HCT116 (cell line): ENCODE results near the gene MYCBP2. TPM values are rescaled to one million over a fixed set of nuclear protein-coding genes. Genes with fewer than 3 reads are reported as not detected.

Experiments used
- ATAC-seq: fragments of 200-7000 bp; cut with Tn5 transposase; 2 replicates; pipeline ENCODE4 v1.9.1; 2020; ENCODE audit warnings: mild to moderate bottlenecking, moderate library complexity
- BruUV-seq: library from RNA; stranded (reverse); fragments of 400-500 nt; replicated peaks from 2 replicates; lab custom pipeline; 2021; lab: Mats Ljungman, UMichigan
- CTCF ChIA-PET: fragments of 300-600 bp; sonication (Branson Sonifier 250); formaldehyde crosslinking; loops from one replicate; lab custom pipeline; 2021; ENCODE audit warnings: antibody characterized with exemption; lab: Charles Lee
- POLR2A ChIA-PET: fragments of 300-600, 350-600 bp; sonication (Branson Sonifier 250); formaldehyde crosslinking; loops from one replicate; lab custom pipeline; 2021; ENCODE audit warnings: antibody characterized with exemption; lab: Charles Lee
- RAD21 ChIA-PET, 2 experiments: fragments of 300-600 bp; sonication (Branson Sonifier 250); formaldehyde crosslinking; loops; one replicate each; lab custom pipeline; 2023; ENCODE audit warnings: low total read pairs in 2 of 2; ENCODE audit not compliant: uncharacterized antibody in 2 of 2, unreplicated experiment in 2 of 2, low non-redundant PET in 1 of 2; lab: Charles Lee
- DNase-seq: peaks from one replicate; pipeline ENCODE4 v3.0.0-alpha.2; 2010; ENCODE audit warnings: low read depth, low spot score
- H2AFZ ChIP-seq: fragments of 200-600 bp; shearing (Covaris generic), sonication (generic); 2 replicates; pipeline ENCODE4 v1.6.1; 2017; ENCODE audit warnings: low read depth, mixed run types, mixed read lengths, antibody characterized with exemption, low read length; ENCODE audit not compliant: poor library complexity, severe bottlenecking
- H3K27ac ChIP-seq: 2 replicates; pipeline ENCODE4 v1.5.1; 2012; ENCODE audit warnings: low read depth, low read length
- H3K27me3 ChIP-seq: fragments of 200-600 bp; sonication (generic); 2 replicates; pipeline ENCODE4 v1.6.1; 2016; ENCODE audit warnings: mixed run types, low read length, mixed read lengths; ENCODE audit not compliant: insufficient read depth
- H3K36me3 ChIP-seq, 2 experiments: fragments of 200-500 bp in 1 of 2; fragments of 200-600 bp in 1 of 2; sonication (Bioruptor generic) in 1 of 2; sonication (generic) in 1 of 2; 2 replicates each; pipeline versions ENCODE4 v1.5.1 to v1.6.1; 2014 to 2016; ENCODE audit warnings: low read length in 2 of 2, inconsistent platforms in 1 of 2, mixed read lengths in 1 of 2, mixed run types in 1 of 2; ENCODE audit not compliant: insufficient read depth in 2 of 2, control insufficient read depth in 1 of 2
- H3K4me1 ChIP-seq, 2 experiments: fragments of 200-600 bp in 1 of 2; sonication (generic) in 1 of 2; 2 replicates each; pipeline versions ENCODE4 v1.5.1 to v1.6.1; 2012 to 2017; ENCODE audit warnings: low read length in 2 of 2, inconsistent platforms in 1 of 2, mild to moderate bottlenecking in 1 of 2, mixed read lengths in 1 of 2, mixed run types in 1 of 2, moderate library complexity in 1 of 2; ENCODE audit not compliant: insufficient read depth in 2 of 2, control insufficient read depth in 1 of 2
- H3K4me2 ChIP-seq: fragments of 200-600 bp; sonication (generic); 2 replicates; pipeline ENCODE4 v1.6.1; 2017; ENCODE audit warnings: mixed run types, low read length, mixed read lengths
- H3K4me3 ChIP-seq, 2 experiments: fragments of 200-600 bp in 1 of 2; sonication (generic) in 1 of 2; replicated peaks in 1 of 2; 2 replicates each; pipeline ENCODE4 v1.5.1; 2011 to 2016; ENCODE audit warnings: low read length in 2 of 2, control low read depth in 1 of 2, low read depth in 1 of 2, mild to moderate bottlenecking in 1 of 2, mixed read lengths in 1 of 2, mixed run types in 1 of 2
- H3K79me2 ChIP-seq: fragments of 200-600 bp; sonication (generic); 2 replicates; pipeline ENCODE4 v1.6.1; 2017; ENCODE audit warnings: mild to moderate bottlenecking, mixed run types, low read length, moderate library complexity, mixed read lengths; ENCODE audit not compliant: insufficient read depth
- H3K9ac ChIP-seq: fragments of 200-600 bp; sonication (generic); 2 replicates; pipeline ENCODE4 v1.6.1; 2016; ENCODE audit warnings: low read length, mixed read lengths
- H3K9me2 ChIP-seq: fragments of 200-600 bp; sonication (generic), shearing (Covaris generic); 2 replicates; pipeline ENCODE4 v1.6.1; 2017; ENCODE audit warnings: mixed run types, mild to moderate bottlenecking, moderate library complexity; ENCODE audit not compliant: insufficient read depth
- H3K9me3 ChIP-seq, 2 experiments: fragments of 200-500 bp in 1 of 2; fragments of 200-600 bp in 1 of 2; sonication (Bioruptor generic) in 1 of 2; sonication (generic) in 1 of 2; 2 replicates each; pipeline ENCODE4 v1.6.1; 2014 to 2017; ENCODE audit warnings: low read length in 2 of 2, mixed read lengths in 2 of 2, inconsistent platforms in 1 of 2, low read depth in 1 of 2, mild to moderate bottlenecking in 1 of 2, mixed run types in 1 of 2, moderate library complexity in 1 of 2; ENCODE audit not compliant: control insufficient read depth in 1 of 2, insufficient read depth in 1 of 2
- H4K20me1 ChIP-seq: fragments of 200-600 bp; sonication (generic), shearing (Covaris generic); 2 replicates; pipeline ENCODE4 v1.6.1; 2017; ENCODE audit warnings: mixed run types, mild to moderate bottlenecking, moderate library complexity; ENCODE audit not compliant: insufficient read depth
- ELF1 ChIP-seq: IDR thresholded peaks from 2 replicates; pipeline ENCODE4 v1.6.1; 2012; ENCODE audit warnings: low read depth, borderline replicate concordance
- YY1 ChIP-seq: IDR thresholded peaks from 2 replicates; pipeline ENCODE4 v1.6.1; 2011; ENCODE audit warnings: low read length, low read depth, moderate library complexity, mild to moderate bottlenecking; ENCODE audit not compliant: insufficient replicate concordance; ENCODE audit errors: extremely low read depth
- intact Hi-C: fragments of 100-400 bp; cut with micrococcal nuclease; formaldehyde crosslinking; loops from 2 replicates; pipeline ENCODE4 v1.10.0; 2022
- total RNA-seq: library from RNA; stranded (reverse); gene quantifications from one replicate; pipeline ENCODE4 v1.2.1, GENCODE V29; 2021; ENCODE audit not compliant: unreplicated experiment

MYCBP2 gene
- total RNA-seq, 1 experiment from 2014 or later, result 48.5 TPM

DNA sequence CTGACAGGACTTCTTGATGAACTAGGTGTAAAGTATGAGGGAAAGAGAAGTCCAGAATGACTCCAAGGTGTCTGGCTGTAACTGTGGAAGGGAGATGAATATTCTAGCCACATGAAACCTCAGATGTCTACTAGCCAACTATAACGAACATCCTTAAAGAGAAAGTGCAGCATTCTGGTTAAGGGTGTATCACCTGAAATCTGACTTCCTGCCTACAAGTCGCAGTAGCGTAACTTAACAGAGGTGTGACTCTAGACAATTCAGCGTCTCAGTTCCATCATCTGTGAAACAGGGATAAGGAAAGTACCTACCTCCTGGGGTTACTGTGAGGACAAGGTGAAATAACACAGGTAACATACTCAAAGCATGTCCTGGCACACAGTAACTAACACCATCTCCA, 154.2 kb downstream of the MYCBP2 start:
- Histone ChIP-seq H3K27ac (no peak overlapping the region), H3K4me1 (no peaks in the 10 kb centered on the region), H2AFZ (no peak overlapping the region), H3K79me2 (no peaks in the 10 kb centered on the region), H3K9me2 (no peaks in the 10 kb centered on the region), H3K36me3 (peaks cover under 1 to 13% of the 10 kb centered on the region in 2 experiments; a peak in 3 of 4 replicates)
- ChIA-PET RAD21 (no interaction called here), POLR2A (no interaction called here)
- TF ChIP-seq YY1, result no peak
- TF ChIP-seq, all 23 proteins: peak for 0
- no peaks in the 10 kb centered on the region; the same call in 1 of the 2 replicates for H4K20me1 ChIP-seq
- intact Hi-C loops, result no loop called here
- no peak overlapping the region for H3K9ac ChIP-seq
- no TSS peak for BruUV-seq
- DNase-seq (no peak), ATAC-seq (no peak)
- no peak overlapping the region for H3K4me2 ChIP-seq
- no peak overlapping the region for H3K4me3 ChIP-seq
- no peaks in the 10 kb centered on the region for H3K9me3 ChIP-seq
- CTCF ChIA-PET, result no interaction called here
- no peaks in the 10 kb centered on the region for H3K27me3 ChIP-seq

- no peaks in the 10 kb centered on the region for H3K27me3 ChIP-seq
- RAD21 ChIA-PET, result no interaction called here
- no peak overlapping the region for H3K4me2 ChIP-seq
- H3K27ac ChIP-seq, result no peak overlapping the region
- no peaks in the 10 kb centered on the region for H3K4me1 ChIP-seq
- ATAC-seq (no peak), DNase-seq (no peak)
- H3K9ac ChIP-seq, result no peak overlapping the region
- CTCF ChIA-PET, result no interaction called here
- H4K20me1 ChIP-seq, result no peaks in the 10 kb centered on the region; the same call in 1 of the 2 replicates
- no peaks in the 10 kb centered on the region for H3K79me2 ChIP-seq
- POLR2A ChIA-PET, result no interaction called here
- H3K36me3 ChIP-seq, result peaks cover 3 to 16% of the 10 kb centered on the region in 2 experiments; a peak in 3 of 4 replicates
- no peaks in the 10 kb centered on the region for H3K9me3 ChIP-seq
- intact Hi-C loops, result no loop called here
- TF ChIP-seq ELF1, result no peak
- H2AFZ ChIP-seq, result no peak overlapping the region
- H3K9me2 ChIP-seq, result no peaks in the 10 kb centered on the region
- H3K4me3 ChIP-seq, result no peak overlapping the region
- no TSS peak for BruUV-seq
Observed at GRCh38 chr13:77171451-77171850, 155.4 kb downstream of the MYCBP2 start.
